ENCODE data around the gene E2F4.

E2F4 gene

DNA sequence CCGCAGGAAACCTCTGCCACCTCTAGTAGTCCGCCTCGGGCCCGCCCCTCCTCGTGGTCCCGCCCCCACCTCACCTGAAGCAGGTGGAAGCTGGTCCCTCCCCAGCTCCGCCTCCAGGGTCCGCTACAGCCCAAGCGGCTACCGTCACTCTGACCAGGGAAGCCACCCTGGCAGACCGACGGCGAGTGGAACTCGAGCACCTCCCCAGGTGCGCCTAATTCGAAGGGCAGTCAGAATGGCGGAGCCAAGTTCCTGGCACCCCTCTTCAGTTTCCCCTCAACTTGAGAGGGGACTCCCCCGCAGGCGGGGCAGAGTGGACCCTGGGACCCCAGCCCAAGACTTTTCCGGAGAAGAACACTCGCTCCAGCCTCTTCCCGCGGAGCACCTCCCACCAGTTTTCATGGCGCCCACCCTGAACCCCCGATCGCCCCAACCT lies 54.8 kb downstream of the E2F4 start:
- in situ Hi-C loops (cut with HindIII; ENCODE audit: low pct_ligation_motif_present, low sequenced_read_pairs): no loop called here

GRCh38 chr16:67247192-67248072 lies 55.5 kb downstream of the E2F4 start, which contains the start of gene FHOD1:
Gene FHOD1, minus strand, starts transcription at chr16:67247481. Its CDS starts 71 bp downstream, at chr16:67247410.
- in situ Hi-C loops (cut with HindIII; ENCODE audit: low pct_ligation_motif_present, low sequenced_read_pairs): no loop called here
- H3K4me3 ChIP-seq (ENCODE audit: low read depth, low read length): peak within 1 kb of the TSS; percentile 88
- no peaks in the 10 kb centered on the region for H3K27me3 ChIP-seq (replicated peaks)
- no peaks in the 10 kb centered on the region for H3K36me3 ChIP-seq (replicated peaks)
- peak within 1 kb of the TSS; percentile 62 for H3K27ac ChIP-seq
- TF ChIP-seq CTCF (IDR thresholded peaks at IDR 0.05; ENCODE audit: low read depth, low read length, missing control alignments): no peak
- peak; percentile 95 for DNase-seq

More for the DNA sequence above, 54.8 kb downstream of the E2F4 start:
- DNase-seq: no peak
- H3K4me3 ChIP-seq (ENCODE audit: low read depth, low read length): peak overlapping the region; percentile 88
- H3K36me3 ChIP-seq (replicated peaks): no peaks in the 10 kb centered on the region
- H3K27ac ChIP-seq: peak overlapping the region; percentile 62
- no peaks in the 10 kb centered on the region for H3K27me3 ChIP-seq (replicated peaks)
- peak; percentile 27 for TF ChIP-seq CTCF (IDR thresholded peaks at IDR 0.05; ENCODE audit: low read depth, low read length, missing control alignments)

DNA sequence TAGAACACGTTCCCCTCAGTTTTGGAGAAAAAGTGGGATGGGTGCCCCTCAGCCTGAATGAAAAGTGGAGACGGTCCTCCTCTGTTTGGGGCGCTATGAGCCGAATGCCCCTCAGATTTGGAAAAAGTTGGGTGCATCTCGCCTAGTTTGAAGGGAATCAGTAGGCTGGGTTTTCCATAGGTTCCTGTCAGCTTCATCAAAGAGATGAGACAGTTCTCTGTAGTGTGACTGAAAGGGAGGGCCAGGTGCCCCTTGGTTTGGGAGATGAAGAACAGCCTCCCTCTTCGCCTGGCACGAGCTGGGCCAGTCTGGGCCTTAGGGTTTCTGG lies 56.1 kb downstream of the E2F4 start:
- DNase-seq: no peak
- H3K27ac ChIP-seq: no peak overlapping the region
- in situ Hi-C loops (cut with HindIII; ENCODE audit: low pct_ligation_motif_present, low sequenced_read_pairs): no loop called here
- TF ChIP-seq CTCF (IDR thresholded peaks at IDR 0.05; ENCODE audit: low read depth, low read length, missing control alignments): no peak
- no peaks in the 10 kb centered on the region for H3K27me3 ChIP-seq (replicated peaks)
- H3K4me3 ChIP-seq (ENCODE audit: low read depth, low read length): peak overlapping the region; percentile 60
- no peaks in the 10 kb centered on the region for H3K36me3 ChIP-seq (replicated peaks)
